GM21825 (cell line): ENCODE data around the gene UBAC1.
"Not testable (repeated sequence)": the region's sequence is repeated elsewhere in the genome, so short reads cannot be mapped to it uniquely, and the experiment has no call there.

Experiments used
- ATAC-seq: cut with Tn5 transposase; IDR thresholded peaks from one replicate; pipeline ENCODE4 v1.9.1; 2021; ENCODE audit warnings: mild to moderate bottlenecking, moderate library complexity; ENCODE audit not compliant: unreplicated experiment

Gene UBAC1

GRCh38 chr9:135923508-135923907 lies 37.7 kb downstream of the UBAC1 start:
- no peak for ATAC-seq

GRCh38 chr9:135921749-135922310 lies 39.3 kb downstream of the UBAC1 start:
- no peak for ATAC-seq

GRCh38 chr9:135920973-135921585 lies 40.1 kb downstream of the UBAC1 start:
- ATAC-seq = no peak

- no peak for ATAC-seq
Observed at GRCh38 chr9:135920256-135920930, 40.8 kb downstream of the UBAC1 start.

GRCh38 chr9:135919318-135919890 lies 41.8 kb downstream of the UBAC1 start:
- no peak for ATAC-seq

- ATAC-seq = not testable (repeated sequence)
Observed at GRCh38 chr9:135916227-135916626, 44.9 kb downstream of the UBAC1 start.

- no peak for ATAC-seq
Observed at GRCh38 chr9:135914921-135915320, 46.3 kb downstream of the UBAC1 start.

- not testable (repeated sequence) for ATAC-seq
Observed at GRCh38 chr9:135911233-135911632, 49.9 kb downstream of the UBAC1 start.

- no peak for ATAC-seq
Observed at GRCh38 chr9:135910757-135911156, 50.4 kb downstream of the UBAC1 start.

- no peak for ATAC-seq
Observed at GRCh38 chr9:135910216-135910615, 51.0 kb downstream of the UBAC1 start.

GRCh38 chr9:135909371-135909770 lies 51.8 kb downstream of the UBAC1 start:
- no peak for ATAC-seq

- no peak for ATAC-seq
Observed at GRCh38 chr9:135908754-135909204, 52.4 kb downstream of the UBAC1 start.

GRCh38 chr9:135908093-135908753 lies 53.0 kb downstream of the UBAC1 start:
- peak; percentile 6 for ATAC-seq

GRCh38 chr9:135907431-135908092 lies 53.6 kb downstream of the UBAC1 start, which contains the start of gene CAMSAP1:
Gene CAMSAP1 (minus strand): TSS chr9:135907546. CDS start chr9:135907159, 387 bp downstream.
- peak; percentile 67 for ATAC-seq

GRCh38 chr9:135907006-135907430 lies 54.2 kb downstream of the UBAC1 start:
- peak; percentile 21 for ATAC-seq

GRCh38 chr9:135906291-135907005 lies 54.7 kb downstream of the UBAC1 start:
- ATAC-seq = peak; percentile 22

- no peak for ATAC-seq
Observed at GRCh38 chr9:135905380-135906258, 55.6 kb downstream of the UBAC1 start.

- ATAC-seq = no peak
Observed at GRCh38 chr9:135903786-135904520, 57.2 kb downstream of the UBAC1 start.

- ATAC-seq = no peak
Observed at GRCh38 chr9:135903358-135903656, 57.9 kb downstream of the UBAC1 start.
